NCI-H524 (cell line): ENCODE measurements around the gene TBL1XR1.

Experiments used
- DNase-seq, 2 experiments: peaks; one replicate each; lab custom pipeline; 2025; lab: John Stamatoyannopoulos, UW

TBL1XR1 gene

DNA sequence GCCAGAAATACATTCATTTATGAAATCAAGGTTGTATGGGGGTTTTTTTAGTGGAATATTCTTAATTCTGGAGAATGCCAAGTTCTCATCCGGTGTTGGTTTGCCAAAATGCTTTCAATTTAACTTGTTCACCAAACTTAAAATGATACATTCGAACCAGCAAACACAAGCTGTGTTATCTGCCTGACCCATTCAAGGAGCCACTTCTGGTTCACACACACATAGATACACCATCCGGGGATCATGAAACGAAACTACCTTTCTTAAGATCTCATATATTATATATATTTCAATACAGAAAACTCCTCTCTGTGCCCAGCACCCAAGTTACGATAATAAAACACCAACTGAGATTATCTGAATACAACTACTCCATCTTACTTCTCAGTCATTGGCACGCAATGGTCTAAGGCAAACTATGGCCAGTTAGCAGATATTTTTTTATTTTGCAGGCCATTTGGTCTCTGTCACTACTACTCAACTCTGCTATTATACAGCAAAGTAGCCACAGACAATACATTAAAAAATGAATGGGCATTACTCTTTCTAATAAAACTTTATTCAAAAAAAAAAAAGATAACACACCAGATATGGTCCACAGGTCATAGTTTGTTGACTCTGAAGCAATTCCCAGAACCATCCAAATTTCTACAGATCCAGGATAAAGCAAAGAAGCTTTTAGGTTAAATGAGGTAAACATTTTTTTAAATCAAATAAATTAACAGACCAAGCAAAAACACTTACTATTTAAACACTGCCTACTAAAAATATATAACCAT lies 89.6 kb downstream of the TBL1XR1 start:
- DNase-seq, result no peak

DNA sequence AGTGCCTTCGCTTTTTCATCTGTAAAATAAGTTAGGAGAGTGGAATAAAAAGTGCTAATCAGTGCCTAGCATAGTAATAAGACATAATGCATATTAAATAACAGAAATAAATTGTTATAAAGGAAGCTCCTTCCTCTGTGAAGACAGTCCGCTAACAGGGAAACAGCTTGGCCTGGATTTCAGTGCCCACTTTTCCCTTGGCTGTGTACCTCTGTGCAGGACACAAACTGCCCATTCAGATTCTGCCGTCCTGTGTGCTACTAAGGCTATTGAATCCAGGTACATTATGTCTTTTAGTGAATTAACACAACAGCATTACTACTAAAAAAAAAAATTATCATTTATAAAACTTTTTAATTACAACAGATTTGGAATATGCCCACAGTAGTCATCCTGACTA lies 90.7 kb downstream of the TBL1XR1 start:
- DNase-seq, result no peak

DNA sequence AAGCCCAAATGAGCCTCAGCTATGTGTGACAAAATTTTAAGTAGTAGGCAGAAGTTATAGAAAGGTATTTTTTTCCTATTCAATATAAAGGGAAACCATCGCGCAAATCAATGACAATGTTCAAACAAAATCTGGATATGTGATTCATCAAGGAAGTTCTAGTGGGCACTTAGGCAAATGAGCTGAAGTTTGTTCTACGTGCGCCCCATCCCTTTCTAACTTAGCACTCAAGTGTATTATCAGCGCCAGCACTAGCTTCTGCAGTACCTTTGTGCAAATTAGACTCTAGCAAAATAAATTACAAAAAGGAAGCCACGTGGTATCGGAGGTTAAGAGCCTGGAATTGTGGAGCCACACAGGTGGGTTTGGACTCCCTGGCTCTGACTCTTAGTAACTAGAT lies 91.1 kb downstream of the TBL1XR1 start:
- DNase-seq, result no peak

DNA sequence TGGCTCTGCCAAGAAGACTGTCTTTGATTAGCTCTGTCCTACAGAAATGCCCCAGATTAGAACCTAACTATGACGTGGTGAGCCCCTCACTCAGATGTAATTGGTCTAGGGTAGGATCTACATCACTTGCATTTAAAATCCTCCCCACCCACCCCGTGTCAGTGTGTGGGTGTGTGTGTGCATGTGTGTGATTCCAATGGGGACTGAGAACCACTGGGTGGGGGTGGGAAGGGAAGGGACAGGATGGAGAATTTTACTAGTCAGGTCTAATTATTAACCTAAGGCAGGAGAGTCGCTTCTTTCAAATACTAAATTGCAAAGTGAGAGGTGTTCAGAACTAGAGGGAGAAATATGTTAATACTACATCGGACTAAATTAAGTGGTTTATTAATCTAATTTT lies 91.7 kb downstream of the TBL1XR1 start:
- no peak for DNase-seq

DNA sequence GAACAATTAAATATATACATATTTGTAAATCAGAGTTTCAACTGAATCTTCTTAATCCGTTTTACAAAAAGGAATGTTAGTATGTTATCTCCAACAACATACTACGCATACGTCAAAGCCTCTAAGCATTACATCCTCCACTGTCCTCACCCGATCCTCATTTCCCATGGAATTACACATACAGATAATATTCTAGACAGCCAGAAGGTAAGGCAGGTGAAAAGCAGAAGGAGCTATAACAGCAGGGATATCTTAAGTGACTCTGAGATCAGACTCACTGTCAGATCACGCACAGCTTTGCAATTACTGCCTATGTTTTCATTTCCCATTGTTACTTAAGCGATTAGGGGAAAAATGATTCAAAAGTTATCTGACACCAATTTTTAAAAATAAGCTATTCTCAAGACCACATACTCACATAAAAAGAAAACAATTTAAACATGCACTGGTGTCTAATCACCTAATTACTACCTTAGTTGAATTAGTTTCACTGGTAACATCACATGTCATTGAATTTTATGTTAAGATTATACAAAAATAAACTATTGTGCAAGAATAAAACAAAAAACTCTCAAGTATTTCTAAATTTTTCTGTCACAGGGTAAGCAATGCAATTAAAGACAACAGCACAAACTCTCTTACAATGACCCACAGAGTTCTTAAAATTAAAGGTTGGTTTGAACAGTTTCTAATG lies 92.8 kb downstream of the TBL1XR1 start:
- DNase-seq, result no peak

DNA sequence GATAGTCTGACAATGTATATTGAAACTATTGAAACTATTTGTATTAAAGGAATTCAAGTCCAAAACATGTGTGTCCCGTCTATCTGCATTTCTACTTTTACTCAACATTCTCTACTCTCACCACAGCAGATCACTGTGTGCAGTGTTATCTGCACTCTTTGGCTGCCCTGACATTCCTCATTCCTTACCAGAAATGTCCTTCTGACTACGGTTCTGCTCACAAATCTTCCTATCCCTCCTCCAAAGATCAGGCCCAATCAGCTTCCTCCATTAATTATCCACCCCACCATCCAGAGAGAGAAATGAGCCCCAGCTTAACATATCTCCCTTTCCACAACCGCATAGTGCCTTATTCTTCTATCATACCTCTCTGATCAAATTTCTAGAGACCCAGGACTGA lies 94.7 kb downstream of the TBL1XR1 start:
- no peak for DNase-seq

DNA sequence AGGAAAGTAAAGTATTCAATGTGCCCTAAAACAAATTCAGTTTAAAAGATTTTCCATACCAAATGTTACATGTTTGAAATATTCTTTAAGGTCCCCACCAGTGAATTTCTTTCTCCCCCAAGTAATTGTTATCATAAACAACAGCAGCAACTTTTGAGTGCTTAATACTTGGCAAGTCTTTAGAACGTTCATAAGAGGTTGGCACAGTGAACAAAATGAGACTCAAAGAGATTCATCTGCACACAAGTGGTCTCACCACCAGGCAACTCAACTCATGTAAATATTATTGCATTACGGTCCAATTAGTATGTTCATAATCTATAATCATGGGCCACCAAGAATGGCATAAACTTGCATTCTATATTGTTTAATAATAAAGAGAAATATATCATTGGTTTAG lies 98.7 kb downstream of the TBL1XR1 start:
- DNase-seq, result no peak

DNA sequence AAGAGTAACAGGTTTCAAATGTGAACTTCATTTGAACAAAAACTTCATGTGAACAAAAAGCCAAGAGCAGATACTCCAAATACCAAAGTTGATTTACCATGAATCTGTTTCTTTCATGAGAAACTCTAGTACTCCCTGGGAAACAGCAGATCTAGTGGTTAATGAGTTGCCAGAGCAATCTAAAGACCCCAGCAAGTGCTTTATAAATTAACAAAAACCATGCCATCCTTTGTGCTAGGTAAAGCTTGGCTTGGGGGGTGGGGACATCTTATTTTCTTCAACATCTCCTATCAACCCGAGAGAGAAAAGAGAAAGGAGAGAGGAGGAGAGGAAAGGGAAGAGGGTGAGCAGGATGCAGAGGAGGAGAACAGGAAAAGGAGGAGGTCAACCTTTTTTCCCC lies 100.7 kb downstream of the TBL1XR1 start:
- no peak for DNase-seq

DNA sequence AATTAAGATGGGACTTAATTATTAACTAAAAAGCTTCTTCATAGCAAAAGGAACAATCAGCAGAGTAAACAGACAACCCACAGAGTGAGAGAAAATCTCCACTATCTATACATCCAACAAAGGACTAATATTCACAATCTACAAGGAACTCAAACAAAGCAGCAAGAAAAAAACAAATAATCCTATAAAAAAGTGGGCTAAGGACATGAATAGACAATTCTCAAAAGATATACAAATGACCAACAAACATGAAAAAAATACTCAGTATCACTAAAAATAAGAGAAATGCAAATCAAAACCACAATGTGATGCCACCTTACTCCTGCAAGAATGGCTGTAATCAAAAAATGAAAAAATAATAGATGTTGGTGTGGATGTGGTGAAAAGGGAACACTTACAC lies 103.3 kb downstream of the TBL1XR1 start:
- no peak for DNase-seq

DNA sequence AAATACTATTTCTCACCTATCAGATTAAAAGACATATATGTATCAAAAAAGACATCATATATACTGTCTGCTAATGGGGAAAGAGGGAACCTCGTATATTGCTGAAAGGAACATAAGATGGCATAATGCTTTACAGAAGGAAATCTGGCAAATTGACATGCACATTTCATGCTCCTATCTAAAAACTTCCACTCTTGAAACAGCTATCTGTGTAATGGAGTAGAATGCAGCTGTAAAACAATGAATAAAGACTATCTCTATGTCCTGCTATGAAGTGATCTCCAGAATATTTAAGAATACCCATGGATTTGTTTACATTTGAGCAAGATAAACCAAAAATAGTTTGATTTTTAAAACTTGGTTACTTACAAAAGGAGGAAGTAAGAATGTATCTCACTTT lies 107.4 kb downstream of the TBL1XR1 start:
- no peak for DNase-seq

DNA sequence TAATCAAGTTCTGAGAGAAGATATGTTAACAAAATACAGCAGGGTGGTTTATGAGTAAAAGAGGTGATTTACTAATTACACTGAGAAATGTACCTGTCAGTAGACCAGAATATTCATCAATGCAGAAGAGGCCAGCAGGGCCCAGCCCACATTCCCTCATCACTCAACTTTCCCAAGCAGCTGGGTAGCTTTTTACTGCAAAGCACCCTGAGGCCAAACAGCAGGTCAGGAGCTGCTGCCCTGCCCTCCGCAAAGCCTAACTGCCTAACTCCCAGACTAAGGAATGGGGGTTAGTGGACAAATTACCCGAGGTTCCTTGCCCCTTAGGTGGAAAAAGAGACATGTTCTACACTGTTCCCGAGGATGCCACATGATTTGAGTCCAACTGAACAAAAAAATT lies 108.2 kb downstream of the TBL1XR1 start:
- DNase-seq, result no peak

DNA sequence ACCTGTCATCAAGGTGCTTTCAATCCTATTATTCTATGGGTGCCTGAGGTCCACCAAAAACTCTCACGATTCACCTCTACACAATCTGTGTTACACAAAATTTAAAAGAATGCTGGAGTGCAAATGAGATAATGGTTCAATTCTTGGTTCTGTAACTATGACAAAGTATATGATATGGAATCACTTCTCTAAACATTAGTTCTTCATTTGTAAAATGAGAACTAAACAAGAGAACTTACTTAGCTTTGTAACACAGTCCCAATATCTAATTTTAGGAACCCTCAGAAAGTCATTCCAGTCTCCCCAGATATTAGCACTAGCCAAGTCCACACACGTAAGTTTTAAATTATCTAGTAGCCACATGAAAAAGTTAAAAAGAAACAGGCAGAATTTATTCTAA lies 111.5 kb downstream of the TBL1XR1 start:
- DNase-seq, result no peak

DNA sequence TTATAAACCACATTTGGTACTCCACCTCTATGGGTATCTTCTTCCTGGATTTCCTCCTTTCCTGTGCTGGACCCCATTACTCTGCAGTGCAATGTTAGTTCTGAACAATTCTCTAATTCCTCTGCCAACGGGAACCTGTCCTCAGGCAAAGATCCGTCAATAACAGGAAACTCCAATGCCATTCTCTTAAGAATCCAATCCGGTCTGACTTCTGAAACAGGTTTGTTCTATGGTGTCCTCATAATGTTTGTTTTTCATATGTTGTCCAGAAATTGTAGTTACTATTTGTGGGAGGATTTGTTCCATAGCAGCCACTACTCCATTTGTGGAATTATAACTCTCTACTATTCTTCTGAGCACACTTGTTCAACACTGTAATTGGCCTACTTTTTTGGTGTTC lies 112.7 kb downstream of the TBL1XR1 start:
- DNase-seq, result no peak

DNA sequence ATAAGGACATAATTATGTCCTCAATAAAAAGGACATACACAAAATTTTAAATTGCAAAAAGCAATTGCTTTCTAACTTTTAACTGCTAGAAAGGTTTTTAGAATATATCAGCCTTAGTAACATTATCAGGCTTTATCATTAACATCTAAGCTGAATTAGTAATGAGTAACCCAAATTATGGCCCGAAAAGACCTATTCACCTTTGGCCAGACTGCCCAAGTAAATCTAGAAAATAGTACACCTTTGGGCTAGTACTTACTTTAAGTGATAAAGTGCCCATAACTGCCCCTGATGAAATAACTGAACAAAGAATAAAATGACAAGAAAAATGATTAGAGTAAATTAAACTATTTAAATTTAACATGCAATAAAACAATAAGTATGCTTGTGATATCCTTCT lies 117.2 kb downstream of the TBL1XR1 start:
- DNase-seq, result no peak

DNA sequence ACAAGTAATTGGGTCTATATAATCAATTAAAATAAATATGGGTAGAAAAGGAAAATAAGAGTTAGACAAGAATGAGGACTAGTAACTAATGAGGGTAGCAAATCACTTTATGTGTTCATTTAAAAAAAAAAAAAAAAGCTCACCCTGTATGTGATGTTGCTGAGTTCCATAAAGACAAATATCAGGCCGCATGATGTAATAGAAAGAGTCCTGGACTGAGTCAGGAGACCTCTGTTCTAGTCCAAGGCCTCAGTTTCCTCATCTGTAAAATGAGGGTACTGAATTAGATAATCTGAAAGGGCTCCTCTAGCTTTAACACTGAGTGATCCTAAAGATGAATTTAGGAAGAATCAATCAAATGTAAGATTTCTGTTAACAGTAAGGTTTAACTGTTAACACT lies 117.6 kb downstream of the TBL1XR1 start:
- DNase-seq, result no peak

DNA sequence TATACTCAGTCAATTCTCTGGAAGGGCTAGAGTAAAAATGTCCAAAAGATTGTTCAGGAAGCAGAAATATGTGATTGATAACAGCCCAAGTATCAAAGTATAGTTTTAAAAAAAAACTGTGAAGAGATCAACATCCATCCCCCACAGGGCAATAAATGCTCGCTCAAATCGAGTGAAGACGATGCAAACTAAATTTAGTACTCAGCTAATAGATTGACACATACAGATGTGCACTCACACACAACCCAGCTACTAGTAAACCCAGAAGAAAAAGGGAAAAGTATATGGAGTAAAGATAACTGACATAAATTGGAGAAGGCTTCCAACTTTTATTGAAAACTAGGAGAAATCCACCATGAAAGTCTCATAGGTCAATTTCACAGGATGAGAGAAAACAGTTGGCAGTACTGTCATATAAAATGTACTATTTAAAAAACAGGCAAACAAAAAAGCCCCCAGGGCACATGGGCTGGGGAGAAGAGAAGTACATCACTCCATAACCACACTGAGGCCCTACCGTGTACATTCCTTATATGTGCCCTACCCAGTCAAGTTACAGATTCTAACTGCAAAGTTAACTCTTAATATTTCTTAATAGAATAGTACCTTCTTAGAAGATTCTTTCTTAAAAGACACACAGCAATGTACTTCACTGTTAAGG lies 125.7 kb downstream of the TBL1XR1 start:
- no peak for DNase-seq

DNA sequence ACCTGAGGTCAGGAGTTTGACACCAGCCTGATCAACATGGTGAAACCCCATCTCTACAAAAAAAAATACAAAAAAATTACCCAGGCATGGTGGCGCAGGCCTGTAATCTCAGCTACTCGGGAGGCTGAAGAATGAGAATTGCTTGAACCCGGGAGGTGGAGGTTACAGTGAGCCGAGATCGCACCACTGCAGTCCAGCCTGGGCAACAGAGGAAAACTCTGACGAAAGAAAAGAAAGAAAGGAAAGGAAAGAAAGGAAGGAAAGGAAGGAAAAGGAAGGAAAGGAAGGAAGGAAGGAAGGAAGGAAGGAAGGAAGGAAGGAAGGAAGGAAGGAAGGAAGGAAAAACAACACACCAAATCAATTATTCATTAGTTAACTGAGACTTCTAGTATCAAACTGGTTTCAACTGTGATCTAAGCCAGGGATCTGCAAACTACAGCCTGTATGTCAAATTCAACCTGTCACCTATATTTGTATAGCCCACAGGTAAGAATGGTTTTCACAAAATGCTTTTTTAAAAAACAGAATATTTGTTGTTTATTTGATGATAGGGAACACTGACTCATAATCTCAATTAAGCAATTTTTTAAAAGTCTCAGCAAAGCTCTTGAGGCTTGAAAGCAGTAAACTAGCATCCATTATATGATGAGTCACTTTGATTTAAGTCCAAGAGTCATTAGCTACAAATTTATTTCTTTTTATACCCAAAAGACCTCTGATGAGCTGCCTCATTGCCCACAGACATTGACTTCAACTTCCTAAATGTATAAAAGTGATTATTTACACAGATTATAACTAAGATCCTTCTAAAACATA lies 127.6 kb downstream of the TBL1XR1 start:
- DNase-seq, result no peak

DNA sequence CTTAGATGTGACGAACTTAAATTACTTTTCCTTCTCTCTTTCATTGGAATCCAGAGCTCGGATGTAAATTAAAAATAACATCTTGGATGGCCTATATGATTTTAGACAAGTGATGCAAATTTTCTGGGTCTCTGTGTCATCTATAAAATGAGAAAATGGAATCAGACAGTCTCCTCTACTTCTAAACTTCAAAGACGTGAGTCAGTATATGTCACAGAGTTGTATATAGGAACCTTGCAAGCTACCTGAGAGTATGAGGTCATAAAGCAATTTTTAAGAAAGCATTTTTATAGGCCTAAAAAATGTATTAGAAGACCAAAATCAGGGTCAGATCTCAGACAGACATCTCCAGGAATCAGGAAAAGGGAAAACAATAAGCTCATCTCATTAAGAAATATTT lies 128.3 kb downstream of the TBL1XR1 start:
- no peak for DNase-seq

DNA sequence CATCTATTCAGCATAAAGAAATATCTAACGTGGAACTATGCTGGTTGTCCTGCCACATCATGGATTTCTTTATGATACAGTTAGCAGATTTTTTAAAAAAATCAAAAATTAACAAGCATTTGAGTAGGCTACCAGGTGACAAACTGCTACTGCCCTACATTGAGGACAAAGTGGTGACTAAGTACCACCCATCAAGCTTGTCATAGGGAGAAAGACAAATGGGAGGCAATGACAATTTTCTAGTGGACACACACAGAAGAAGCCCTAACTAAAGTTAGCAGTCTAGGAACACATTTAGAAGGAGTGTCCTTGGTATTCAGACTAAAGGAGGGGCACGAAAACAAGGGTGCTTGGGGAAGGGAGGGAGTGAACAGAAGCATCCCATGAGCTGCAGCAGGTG lies 131.2 kb downstream of the TBL1XR1 start:
- DNase-seq, result no peak

DNA sequence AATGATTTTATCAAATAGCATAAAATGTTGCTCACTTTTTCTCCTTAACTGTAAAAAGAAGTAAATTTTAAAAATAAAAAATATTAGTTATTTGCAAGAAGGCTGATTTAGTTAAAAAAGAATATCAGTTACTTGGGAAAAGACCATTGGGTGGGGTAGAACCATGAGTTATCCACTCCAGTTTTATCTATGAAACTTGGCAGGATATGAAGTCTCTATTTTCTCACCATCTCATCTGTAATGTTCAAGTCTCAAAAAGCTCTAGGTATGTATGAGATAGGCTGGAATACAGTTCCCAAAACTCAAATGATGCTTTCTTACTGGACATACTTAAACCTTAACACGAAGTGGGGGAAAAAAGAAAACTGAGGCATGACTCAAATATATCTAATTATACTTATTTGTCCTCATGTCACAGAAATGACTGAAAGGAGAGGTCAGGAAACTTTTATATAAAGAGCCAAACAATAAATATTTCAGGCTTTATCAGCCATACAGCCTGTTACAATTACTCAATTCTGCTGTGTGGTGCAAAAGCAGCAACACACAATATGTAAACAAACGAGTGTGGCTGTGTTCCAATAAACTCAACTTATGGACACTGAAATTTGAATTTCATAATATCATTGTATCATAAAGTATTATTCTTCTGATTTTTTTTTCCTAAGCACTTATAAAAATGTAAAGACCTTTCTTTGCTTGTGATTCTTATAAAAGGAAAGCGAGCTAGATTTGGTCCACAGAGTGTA lies 131.8 kb downstream of the TBL1XR1 start:
- DNase-seq, result no peak

DNA sequence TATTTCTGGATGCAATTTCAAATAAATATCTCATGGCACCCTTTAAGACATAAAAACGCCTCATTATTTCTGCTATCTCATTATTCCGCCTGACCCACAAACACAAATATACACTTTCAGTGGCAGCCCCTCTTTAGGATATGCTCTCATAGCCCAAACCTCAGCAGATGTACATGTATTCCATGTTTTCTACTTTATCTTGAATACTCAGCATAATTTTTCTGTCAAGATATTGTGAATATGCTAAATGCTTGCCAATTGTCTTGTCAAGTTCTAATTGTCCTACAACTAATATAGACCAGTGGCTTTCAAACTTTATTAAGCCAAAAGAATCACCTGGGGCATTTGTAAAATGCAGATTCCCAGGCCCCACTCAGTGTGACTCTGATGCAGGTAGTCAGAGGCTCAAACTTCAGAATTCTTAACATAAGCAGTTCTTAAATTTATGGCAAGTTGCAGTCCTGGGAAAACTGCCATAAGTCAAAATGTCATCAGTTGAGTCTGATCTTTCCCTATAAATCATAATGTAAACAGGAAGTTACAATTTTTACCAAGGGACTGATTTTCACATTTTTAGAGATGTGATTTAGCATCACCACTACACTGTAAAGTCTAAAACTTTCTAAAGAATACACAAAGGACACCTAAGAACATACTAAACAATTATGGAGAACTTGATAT lies 135.1 kb downstream of the TBL1XR1 start:
- DNase-seq, result no peak
